SK-N-SH treated with all-trans-retinoic acid at 6 μM for 48 hours (cell line): ENCODE results near the gene FAIM.

ENCODE experiments used
- ATAC-seq: fragments of 200-7000 bp; cut with Tn5 transposase; 3 replicates; pipeline ENCODE4 v1.9.1; 2020; ENCODE audit warnings: mild to moderate bottlenecking, moderate library complexity
- ARNTL ChIP-seq: fragments of 450-650 bp; formaldehyde crosslinking; IDR thresholded peaks from 2 replicates; pipeline ENCODE4 v1.5.0; 2020; ENCODE audit warnings: low read depth, mild to moderate bottlenecking, moderate library complexity, borderline replicate concordance
- BACH2 ChIP-seq: fragments of 250-450 bp; sonication (Bioruptor Pico); IDR thresholded peaks from 2 replicates; pipeline ENCODE4 v1.9.0; 2021; ENCODE audit warnings: mild to moderate bottlenecking, borderline replicate concordance
- CREB5 ChIP-seq: fragments of 250-450 bp; sonication (Bioruptor Pico); IDR thresholded peaks from 2 replicates; pipeline ENCODE4 v1.5.1; 2020; ENCODE audit warnings: low read depth, mild to moderate bottlenecking, moderate library complexity
- CSDC2 ChIP-seq: fragments of 250-450 bp; sonication (Bioruptor Pico); IDR thresholded peaks from 2 replicates; pipeline ENCODE4 v1.5.0; 2020; ENCODE audit warnings: mild to moderate bottlenecking, moderate library complexity
- CSRNP3 ChIP-seq: fragments of 250-450 bp; sonication (Bioruptor Pico); IDR thresholded peaks from 2 replicates; pipeline ENCODE4 v1.5.1; 2021; ENCODE audit warnings: mild to moderate bottlenecking, moderate library complexity
- ESRRG ChIP-seq: fragments of 250-450 bp; sonication (Bioruptor Pico); IDR thresholded peaks from 2 replicates; pipeline ENCODE4 v1.6.1; 2021; ENCODE audit warnings: mild to moderate bottlenecking
- GLIS3 ChIP-seq: fragments of 250-450 bp; sonication (Bioruptor Pico); IDR thresholded peaks from 2 replicates; pipeline ENCODE4 v1.5.0; 2020; ENCODE audit warnings: mild to moderate bottlenecking, moderate library complexity
- ISL1 ChIP-seq: fragments of 250-450 bp; sonication (Bioruptor Pico); IDR thresholded peaks from 2 replicates; pipeline ENCODE4 v2.1.2; 2022; ENCODE audit warnings: mild to moderate bottlenecking, moderate library complexity
- OSR1 ChIP-seq: fragments of 250-450 bp; sonication (Bioruptor Pico); IDR thresholded peaks from 2 replicates; pipeline ENCODE4 v1.8.0; 2022; ENCODE audit warnings: moderate library complexity, mild to moderate bottlenecking, inconsistent platforms
- PATZ1 ChIP-seq: fragments of 250-450 bp; sonication (Bioruptor Pico); IDR thresholded peaks from 2 replicates; pipeline ENCODE4 v1.8.0; 2020; ENCODE audit warnings: mild to moderate bottlenecking, moderate library complexity, borderline replicate concordance
- POU6F1 ChIP-seq: fragments of 250-450 bp; sonication (Bioruptor Pico); IDR thresholded peaks from 2 replicates; pipeline ENCODE4 v1.8.0; 2021; ENCODE audit warnings: low read depth, mild to moderate bottlenecking, moderate library complexity, borderline replicate concordance
- PPARA ChIP-seq: fragments of 250-450 bp; sonication (Bioruptor Pico); IDR thresholded peaks from 2 replicates; pipeline ENCODE4 v1.5.0; 2020; ENCODE audit warnings: mild to moderate bottlenecking, borderline replicate concordance
- RARB ChIP-seq: fragments of 250-450 bp; sonication (Bioruptor Pico); IDR thresholded peaks from 2 replicates; pipeline ENCODE4 v1.8.0; 2021; ENCODE audit warnings: mild to moderate bottlenecking, moderate library complexity
- SNAI2 ChIP-seq: fragments of 250-450 bp; sonication (Bioruptor Pico); IDR thresholded peaks from 2 replicates; pipeline ENCODE4 v1.5.0; 2020; ENCODE audit warnings: mild to moderate bottlenecking, moderate library complexity
- TCF4 ChIP-seq: fragments of 250-450 bp; sonication (Bioruptor Pico); IDR thresholded peaks from 2 replicates; pipeline ENCODE4 v1.8.0; 2021; ENCODE audit warnings: mild to moderate bottlenecking, moderate library complexity, borderline replicate concordance
- TOX ChIP-seq: fragments of 250-450 bp; sonication (Bioruptor Pico); IDR thresholded peaks from 2 replicates; pipeline ENCODE4 v1.8.0; 2021; ENCODE audit warnings: mild to moderate bottlenecking, moderate library complexity, borderline replicate concordance
- TSHZ2 ChIP-seq: fragments of 250-450 bp; sonication (Bioruptor Pico); IDR thresholded peaks from 2 replicates; pipeline ENCODE4 v1.5.0; 2020; ENCODE audit warnings: mild to moderate bottlenecking, moderate library complexity
- ZFP3 ChIP-seq: fragments of 250-450 bp; sonication (Bioruptor Pico); IDR thresholded peaks from 2 replicates; pipeline ENCODE4 v1.5.0; 2020; ENCODE audit warnings: mild to moderate bottlenecking, moderate library complexity
- ZFP30 ChIP-seq: fragments of 450-650 bp; formaldehyde crosslinking; IDR thresholded peaks from 2 replicates; pipeline ENCODE4 v1.5.0; 2022; ENCODE audit warnings: mild to moderate bottlenecking, moderate library complexity
- ZNF565 ChIP-seq: fragments of 450-650 bp; formaldehyde crosslinking; conservative IDR thresholded peaks from 2 replicates; pipeline ENCODE4 v1.5.0; 2020; ENCODE audit warnings: low read depth, mild to moderate bottlenecking, moderate library complexity
- ZNF70 ChIP-seq: fragments of 450-650 bp; formaldehyde crosslinking; IDR thresholded peaks from 2 replicates; pipeline ENCODE4 v1.5.0; 2020; ENCODE audit warnings: mild to moderate bottlenecking, moderate library complexity
- ZNF8 ChIP-seq: fragments of 450-650 bp; formaldehyde crosslinking; IDR thresholded peaks from 2 replicates; pipeline ENCODE4 v1.5.0; 2020; ENCODE audit warnings: mild to moderate bottlenecking, moderate library complexity

The FAIM gene

GRCh38 chr3:138587374-138587773 is 21.2 kb upstream of the FAIM start:
- ATAC-seq = no peak
- TF ChIP-seq TOX = no peak
- TF ChIP-seq BACH2 (CRISPR knock-in tag) = no peak
- TF ChIP-seq ZNF565 (CRISPR knock-in tag) = no peak
- no peak for TF ChIP-seq GLIS3 (CRISPR knock-in tag)
- TF ChIP-seq CREB5 (CRISPR knock-in tag) = no peak
- TF ChIP-seq RARB (CRISPR knock-in tag) = no peak
- TF ChIP-seq PATZ1 (CRISPR knock-in tag) = no peak

- TF ChIP-seq PPARA (CRISPR knock-in tag) (no peak), POU6F1 (CRISPR knock-in tag) (no peak)
- TF ChIP-seq, all 23 proteins: peak for 0
- no peak for ATAC-seq
Measured at GRCh38 chr3:138588445-138588844, 20.1 kb upstream of the FAIM start.

GRCh38 chr3:138591392-138591791 is 17.2 kb upstream of the FAIM start:
- no peak for TF ChIP-seq RARB (CRISPR knock-in tag)
- no peak for TF ChIP-seq POU6F1 (CRISPR knock-in tag)
- no peak for TF ChIP-seq GLIS3 (CRISPR knock-in tag)
- no peak for TF ChIP-seq ZFP30 (CRISPR knock-in tag)
- no peak for TF ChIP-seq OSR1 (CRISPR knock-in tag)
- no peak for TF ChIP-seq ESRRG (CRISPR knock-in tag)
- no peak for TF ChIP-seq ARNTL
- no peak for TF ChIP-seq ZNF565 (CRISPR knock-in tag)
- ATAC-seq = no peak

GRCh38 chr3:138593488-138594149 is 15.0 kb upstream of the FAIM start:
- no peak; the same call in 1 of the 3 replicates for ATAC-seq
- TF ChIP-seq CREB5 (CRISPR knock-in tag) (no peak), CSDC2 (CRISPR knock-in tag) (no peak), BACH2 (CRISPR knock-in tag) (no peak), ESRRG (CRISPR knock-in tag) (no peak), PPARA (CRISPR knock-in tag) (no peak), TOX (no peak), SNAI2 (CRISPR knock-in tag) (no peak), ZNF565 (CRISPR knock-in tag) (no peak), ZNF8 (no peak), CSRNP3 (CRISPR knock-in tag) (no peak), RARB (CRISPR knock-in tag) (no peak), ZFP3 (CRISPR knock-in tag) (no peak), TSHZ2 (no peak), TCF4 (no peak), ISL1 (CRISPR knock-in tag) (no peak), ZNF70 (no peak)
